GM19395 (cell line): ENCODE data around the gene N4BP2.
A peak's percentile ranks its signal among the peaks of the same experiment; 100 is the strongest.

Experiments used
- ATAC-seq: cut with Tn5 transposase; IDR thresholded peaks from one replicate; pipeline ENCODE4 v1.9.1; 2021; ENCODE audit warnings: mild to moderate bottlenecking, moderate library complexity; ENCODE audit not compliant: unreplicated experiment

Gene N4BP2

GRCh38 chr4:40149960-40150385, 93.3 kb downstream of the N4BP2 start:
- peak; percentile 73 for ATAC-seq

DNA sequence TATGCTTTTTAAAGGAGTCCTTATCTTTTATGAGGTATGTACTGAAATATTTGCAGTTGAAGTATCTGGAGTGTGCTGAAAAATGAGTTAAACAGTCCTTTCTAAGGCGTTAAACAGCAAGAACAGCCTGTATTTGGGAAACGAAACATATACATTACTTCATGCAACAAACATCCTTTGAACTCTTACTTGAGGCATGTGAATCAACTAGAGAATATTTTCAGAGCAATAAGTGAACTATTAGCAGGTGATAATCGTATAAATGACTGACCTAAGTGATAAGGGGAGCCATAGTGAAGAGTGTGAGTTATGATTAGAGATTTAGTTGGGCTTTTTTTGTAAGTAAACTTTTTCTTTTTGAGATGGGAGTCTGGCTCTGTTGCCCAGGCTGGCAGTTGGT, 94.3 kb downstream of the N4BP2 start:
- no peak for ATAC-seq

GRCh38 chr4:40152637-40153036, 96.0 kb downstream of the N4BP2 start:
- ATAC-seq, result no peak

GRCh38 chr4:40157436-40157835, 100.8 kb downstream of the N4BP2 start:
- ATAC-seq, result no peak

GRCh38 chr4:40160258-40160657, 103.6 kb downstream of the N4BP2 start:
- no peak for ATAC-seq

DNA sequence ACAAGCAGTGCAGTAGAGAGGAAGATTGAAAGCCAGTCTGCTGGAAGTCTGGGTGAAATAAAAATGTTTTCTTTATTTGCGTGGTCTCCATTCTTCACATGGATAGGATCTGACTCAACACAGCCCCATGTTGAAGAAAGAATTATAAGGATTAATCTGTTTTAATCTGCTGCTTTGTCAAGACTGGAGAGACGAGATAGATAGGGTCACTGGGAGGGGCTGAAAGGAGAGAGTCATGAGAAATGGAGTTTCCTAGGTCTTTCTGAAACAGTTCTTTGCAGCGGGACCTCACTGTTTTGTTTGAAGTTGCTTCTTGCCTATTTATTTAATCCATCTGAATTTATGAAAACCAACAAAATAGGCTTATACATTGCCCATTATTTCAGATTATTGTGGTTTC, 107.8 kb downstream of the N4BP2 start:
- no peak for ATAC-seq

- no peak for ATAC-seq
Observed at GRCh38 chr4:40165916-40166315, 109.3 kb downstream of the N4BP2 start.

- no peak for ATAC-seq
Observed at GRCh38 chr4:40168070-40168469, 111.4 kb downstream of the N4BP2 start.

DNA sequence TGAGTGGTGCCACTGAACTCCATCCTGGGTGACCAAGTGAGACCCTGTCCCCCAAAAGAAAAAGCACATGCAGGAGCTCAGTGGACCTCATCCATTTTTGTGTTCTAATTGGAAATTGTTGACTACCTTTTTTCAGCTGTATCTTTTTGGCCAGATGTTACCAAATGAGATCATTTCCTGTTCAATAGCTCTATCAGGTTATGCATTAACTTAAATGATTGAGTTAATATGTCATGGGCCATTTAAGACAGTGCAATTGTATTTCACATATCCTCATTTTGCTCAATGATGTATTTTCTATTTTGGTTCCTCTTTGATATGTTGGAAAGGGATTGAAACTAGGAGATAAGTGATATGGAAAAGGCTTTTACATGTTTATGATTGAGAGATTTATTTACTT, 113.9 kb downstream of the N4BP2 start:
- peak; percentile 72 for ATAC-seq

- ATAC-seq, result peak; percentile 80
Observed at GRCh38 chr4:40173470-40173875, 116.8 kb downstream of the N4BP2 start.

- no peak for ATAC-seq
Observed at GRCh38 chr4:40176602-40177001, 120.0 kb downstream of the N4BP2 start.

DNA sequence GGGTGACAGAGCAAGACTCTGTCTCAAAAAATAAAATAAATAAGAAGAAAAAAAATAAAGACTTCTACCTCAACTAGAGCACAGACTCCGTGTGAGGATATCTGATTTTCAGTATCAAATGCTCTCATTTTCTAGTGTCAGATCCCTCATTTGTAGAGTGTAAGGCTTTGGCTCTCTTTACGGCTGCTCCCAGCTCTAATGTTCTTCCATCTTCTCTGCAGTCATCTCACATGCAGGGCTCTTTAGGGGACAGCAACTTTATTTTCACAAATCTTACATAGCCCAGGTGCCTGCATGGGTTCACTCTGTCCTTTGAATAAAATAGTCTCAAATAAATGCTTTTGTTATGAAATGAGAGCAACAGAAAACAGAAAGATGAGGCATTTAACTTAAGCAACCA, 120.9 kb downstream of the N4BP2 start:
- ATAC-seq, result no peak

DNA sequence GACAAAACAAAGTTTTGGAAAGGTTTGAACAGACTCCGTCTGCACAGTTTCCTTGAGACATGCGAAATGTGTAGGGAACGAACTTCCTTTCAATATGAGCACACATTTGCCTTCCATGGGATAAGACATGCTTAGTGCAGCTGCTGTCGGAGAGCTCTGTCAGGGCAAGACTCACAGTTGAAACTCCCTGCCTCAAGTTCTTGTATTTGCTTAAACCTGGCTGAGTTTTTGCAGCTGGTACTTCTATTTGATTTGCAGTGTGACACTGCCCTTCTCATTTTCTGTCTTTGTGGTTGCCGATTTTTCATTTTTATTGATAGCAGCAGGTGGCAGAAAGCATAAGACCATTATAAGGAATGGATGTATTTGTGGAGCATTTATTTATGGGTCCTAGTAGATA, 122.0 kb downstream of the N4BP2 start:
- no peak for ATAC-seq

- ATAC-seq, result no peak
Observed at GRCh38 chr4:40179360-40179759, 122.7 kb downstream of the N4BP2 start.

- ATAC-seq, result no peak
Observed at GRCh38 chr4:40180356-40180755, 123.7 kb downstream of the N4BP2 start.

- no peak for ATAC-seq
Observed at GRCh38 chr4:40182001-40182400, 125.4 kb downstream of the N4BP2 start.

DNA sequence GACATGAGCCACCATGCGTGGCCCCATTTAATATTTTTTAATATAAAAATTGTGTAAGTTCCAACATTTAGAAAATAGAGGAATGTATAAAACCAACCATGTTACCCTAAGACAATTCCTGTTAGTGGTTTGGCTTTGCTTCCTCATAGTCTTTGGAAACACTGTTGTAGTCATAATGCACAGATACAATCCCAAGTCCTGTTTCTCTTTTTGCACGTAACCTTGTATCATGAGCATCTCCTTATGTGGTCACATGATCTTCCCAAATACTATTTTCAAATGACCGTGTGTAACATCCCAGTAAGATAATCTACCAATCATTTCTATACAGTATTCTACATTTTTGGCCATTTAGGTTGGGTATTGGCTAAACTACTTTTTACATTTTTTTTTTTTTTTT, 126.3 kb downstream of the N4BP2 start:
- ATAC-seq, result no peak

DNA sequence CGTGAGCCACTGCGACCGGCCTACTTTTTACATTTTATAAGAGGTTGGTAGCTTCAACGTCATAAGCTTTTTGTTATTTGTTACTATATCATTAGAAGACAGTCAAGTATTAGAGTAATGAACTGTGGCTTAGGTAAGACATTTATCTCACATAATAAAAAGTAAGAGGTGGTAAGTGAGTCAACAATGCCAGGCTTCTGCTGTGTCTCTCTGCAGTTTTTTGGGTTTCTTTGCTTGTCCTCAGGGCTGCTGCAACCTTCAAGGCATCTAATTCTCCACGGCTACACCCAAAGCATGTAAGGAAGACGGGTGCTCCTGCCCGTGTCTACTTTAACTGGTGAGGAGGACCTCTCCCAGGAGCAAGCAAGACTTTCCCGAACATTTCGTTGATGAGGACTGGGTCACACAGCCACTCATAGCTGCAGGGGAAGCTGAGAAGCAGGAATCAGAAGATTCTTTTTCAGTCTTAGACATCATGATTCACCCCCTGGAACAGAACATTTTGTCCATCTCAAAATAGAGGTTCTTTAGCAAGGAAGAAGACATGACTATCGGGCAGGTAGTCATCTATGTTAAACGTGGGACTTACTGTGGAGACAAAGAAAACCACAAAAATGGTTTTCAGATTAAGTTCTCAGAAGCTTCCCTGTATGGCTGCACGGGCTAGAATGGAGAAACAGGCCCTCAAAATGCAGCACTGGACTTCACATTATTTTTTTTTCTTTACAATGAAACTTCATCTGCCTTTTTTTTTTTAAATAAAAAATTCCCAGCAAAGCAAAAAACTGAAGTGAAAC, 127.2 kb downstream of the N4BP2 start:
- peak; percentile 51 for ATAC-seq

DNA sequence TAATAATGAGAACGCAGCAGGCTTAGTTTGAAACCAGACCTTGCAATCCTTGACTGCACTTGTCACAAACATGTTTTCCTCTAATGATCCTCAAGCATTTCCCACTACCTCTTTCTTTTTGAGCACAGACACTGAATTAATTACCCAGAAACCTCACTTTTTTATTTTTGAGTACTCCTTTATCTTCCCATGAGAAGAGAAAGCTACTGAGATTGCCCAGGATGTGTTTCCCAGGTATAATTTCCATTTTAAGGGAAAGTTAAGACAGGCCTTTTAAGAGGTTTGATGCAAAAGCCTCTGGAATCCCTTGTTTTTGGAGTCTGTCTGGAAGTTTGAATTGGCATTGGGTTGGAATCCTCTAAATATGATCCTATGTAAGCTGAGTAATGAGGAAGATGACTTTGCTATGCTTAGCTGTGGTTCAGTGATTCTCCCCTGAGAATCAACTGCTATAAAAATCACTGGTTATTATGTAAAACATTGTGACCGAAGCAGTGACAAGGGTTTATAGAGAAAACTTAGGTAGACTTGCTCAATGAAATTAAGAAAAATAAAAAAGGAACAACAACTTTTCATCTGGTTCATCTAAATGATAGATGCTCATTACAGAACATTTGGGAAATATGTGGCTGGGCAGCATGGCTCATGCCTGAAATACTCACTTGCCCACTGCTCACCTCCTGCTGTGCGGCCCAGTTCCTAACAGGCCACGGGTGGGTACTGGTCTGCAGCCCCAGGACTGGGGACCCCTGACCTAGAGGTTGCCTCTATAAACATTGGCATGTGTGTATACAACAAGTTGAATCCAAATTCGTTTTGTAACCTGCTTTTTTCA, 129.4 kb downstream of the N4BP2 start:
- ATAC-seq, result no peak

- ATAC-seq, result no peak
Observed at GRCh38 chr4:40186665-40187014, 130.0 kb downstream of the N4BP2 start.

GRCh38 chr4:40187386-40187906, 130.8 kb downstream of the N4BP2 start:
- ATAC-seq, result no peak

DNA sequence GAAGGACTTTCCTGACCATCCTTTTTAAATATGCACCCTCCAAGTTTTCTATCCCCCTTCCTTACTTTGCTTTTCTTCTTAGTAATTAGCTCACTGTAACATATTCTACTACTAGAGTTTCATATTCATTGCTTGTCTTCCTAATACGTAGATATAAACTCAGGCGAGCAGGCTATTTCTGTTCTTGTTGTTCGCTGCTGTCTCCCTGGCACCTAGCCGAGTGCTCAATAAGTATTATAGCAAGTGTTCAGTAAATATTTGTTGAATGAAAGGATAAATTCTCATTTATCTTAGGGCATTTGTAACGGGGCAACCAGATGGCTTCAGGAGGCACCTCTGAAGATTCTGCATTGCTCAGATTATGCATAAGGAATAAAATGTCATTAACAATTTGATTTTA, 133.4 kb downstream of the N4BP2 start:
- ATAC-seq, result no peak
